ENCODE data around the gene KIAA1217.

DNA sequence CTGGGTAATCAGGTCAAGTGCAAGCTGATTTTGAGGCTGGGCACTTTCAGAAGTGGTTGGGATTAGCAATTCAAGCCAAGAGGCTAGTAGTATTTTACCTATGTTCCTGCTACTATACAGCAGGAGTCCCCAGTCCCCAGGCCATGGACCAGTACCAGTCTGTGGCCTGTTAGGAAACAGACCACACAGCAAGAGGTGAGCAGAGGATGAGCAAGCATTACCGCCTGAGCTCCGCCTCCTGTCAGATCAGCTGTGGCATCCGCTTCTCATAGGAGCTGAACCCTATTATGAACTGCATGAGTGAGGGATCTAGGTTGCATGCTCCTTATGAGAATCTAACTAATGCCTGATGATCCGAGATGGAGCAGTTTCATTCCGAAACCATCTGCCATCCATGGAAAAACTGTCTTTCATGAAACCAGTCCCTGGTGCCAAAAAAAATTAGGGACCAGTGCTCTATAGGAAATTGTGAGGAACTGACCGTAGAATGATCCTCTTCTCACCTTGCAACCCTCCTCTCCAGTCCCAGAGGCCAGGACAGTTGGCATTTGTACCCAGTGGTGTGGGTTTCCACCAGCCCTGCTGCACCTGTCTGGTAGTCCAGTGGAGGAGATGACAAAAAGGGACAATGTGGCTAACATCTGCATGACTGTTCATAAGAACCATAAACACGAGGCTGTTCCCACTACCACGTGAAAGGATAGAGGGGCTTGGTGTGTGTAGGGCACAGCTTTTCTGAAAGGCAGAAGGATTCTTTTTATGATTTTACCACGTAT, 172.5 kb downstream of the KIAA1217 start:
- TF ChIP-seq POLR2A (IDR thresholded peaks at IDR 0.05) (no peak), CTCF (IDR thresholded peaks at IDR 0.05) (no peak)
